Pons (tissue), 1 donor: ENCODE measurements around the gene BTLA.
"Not testable (repeated sequence)": the region's sequence is repeated elsewhere in the genome, so short reads cannot be mapped to it uniquely, and the experiment has no call there.

Source experiments
- DNase-seq: peaks from one replicate; pipeline ENCODE4 v3.0.0-alpha.2; 2016; ENCODE audit warnings: low spot score

The BTLA gene

DNA sequence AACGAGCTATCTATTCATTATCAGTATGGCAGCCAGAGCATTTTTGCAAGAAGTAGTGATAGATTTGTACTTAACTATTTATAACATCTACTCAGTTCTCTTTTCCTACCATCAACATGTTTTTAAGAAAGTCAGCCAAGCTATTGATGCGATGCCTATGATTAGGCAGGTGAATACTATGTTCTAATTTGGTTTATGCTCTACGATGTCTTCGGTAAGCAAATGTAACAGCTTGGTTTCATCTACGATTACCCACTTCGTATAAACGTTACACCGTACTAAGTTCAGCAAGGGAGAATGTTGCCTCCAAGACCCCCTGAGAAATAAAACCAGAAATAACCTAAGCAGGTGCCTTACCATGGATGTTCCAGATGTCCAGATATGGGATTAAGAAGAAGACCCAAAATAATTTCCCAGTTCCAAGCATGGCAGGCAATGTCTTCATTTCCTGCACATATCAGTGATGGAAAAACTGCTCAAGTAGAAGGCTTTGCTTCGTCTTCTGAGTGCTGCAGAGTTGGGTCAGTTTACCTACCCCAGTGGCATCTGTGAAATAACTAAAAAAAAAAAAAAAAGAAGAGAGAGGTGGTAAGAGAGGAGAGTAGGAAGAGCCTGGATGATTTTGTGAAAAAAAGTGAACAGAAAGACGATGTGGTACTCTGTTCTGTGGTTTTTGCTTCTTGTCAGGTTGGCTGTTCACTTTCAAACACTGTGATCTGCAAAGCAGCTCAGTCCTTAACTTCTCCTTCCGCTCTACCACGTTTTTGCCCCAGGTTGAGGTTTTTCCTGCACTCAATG is at the start of gene BTLA:
TSS of gene BTLA (minus strand) at position 559 of the 798 bp plus-strand sequence. CDS start at position 445, 114 bp downstream.
- DNase-seq, result no peak

DNA sequence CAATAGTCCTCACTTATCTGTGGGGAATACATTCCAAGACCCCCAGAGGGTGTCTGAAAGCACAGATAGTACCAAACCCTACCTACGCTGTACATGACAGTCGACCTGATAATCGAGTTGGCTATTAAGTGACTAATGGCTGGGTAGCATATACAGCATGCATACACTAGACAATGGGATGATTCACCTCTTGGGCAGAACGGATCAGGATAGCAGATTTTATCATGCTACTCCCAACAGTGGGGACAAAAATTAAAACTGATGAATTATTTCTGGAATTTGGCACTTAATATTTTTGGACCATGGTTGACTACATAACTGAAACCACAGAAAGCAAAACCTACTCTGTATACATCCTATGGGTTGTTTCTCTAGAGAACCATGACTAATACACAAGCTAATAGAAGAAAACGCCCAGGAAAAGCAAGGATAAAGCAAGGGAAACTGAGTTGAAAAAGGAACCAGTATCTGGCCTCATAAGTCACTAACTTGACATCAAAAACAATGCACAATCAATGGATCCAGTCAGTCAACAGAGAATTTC is 47.0 kb upstream of the BTLA start:
- DNase-seq, result no peak

DNA sequence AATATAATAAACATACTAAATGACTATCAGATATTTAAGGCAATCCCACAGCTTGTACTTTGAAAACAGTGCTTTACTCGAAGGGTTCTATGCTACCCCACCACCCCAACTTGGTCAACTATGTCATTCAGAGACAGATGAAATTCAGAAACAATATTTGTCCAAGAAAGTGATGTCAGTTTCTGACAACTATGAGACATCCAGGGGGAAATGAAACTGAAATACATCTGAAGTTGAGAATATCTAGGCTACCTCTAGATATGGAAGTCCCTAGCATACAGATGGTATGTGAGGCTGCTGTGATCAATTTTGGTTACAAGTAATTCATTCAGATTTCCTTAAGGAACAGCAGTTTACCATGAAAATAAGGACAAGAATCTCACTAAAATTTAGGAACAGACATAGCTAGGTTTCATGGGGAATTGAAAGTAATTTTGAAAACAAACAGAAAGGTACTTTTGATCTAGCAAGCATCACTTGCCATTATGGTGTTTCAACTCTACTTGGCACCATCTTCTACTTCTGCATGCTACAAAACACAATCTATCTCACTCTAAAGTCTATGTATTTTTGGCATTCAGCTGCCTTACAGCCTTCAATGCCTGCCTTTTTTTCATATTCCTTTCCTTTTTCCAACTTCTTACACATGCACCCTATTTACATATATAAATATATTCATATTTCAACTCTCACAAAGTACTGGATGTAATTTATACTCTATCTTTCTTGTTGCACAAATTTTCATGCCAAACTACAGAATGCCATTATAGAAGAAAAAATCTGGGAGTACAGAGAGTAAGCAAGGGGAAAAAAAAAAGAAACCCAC is 40.8 kb upstream of the BTLA start:
- DNase-seq, result no peak

- DNase-seq, result peak; percentile 45
Measured at GRCh38 chr3:112531358-112531781, 32.1 kb upstream of the BTLA start.

- DNase-seq, result no peak
Measured at GRCh38 chr3:112530573-112530972, 31.3 kb upstream of the BTLA start.

DNA sequence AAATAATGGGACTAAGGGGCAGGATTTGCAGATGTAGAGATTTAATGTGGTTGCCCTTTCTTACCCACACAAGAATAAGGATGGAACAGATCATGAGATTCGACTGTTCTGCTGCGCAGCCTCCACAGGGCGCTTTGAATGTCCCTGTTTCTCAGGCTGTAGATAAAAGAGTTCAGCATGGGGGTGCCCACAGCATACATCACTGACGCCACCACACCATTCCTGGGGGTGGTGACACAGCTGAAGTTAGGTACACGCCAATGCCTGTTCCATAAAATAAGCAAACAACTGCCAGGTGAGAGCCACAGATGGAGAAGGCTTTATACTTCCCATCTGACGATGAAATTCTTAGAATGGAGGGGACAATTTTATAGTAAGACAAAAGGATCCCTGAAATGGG is 24.9 kb upstream of the BTLA start:
- not testable (repeated sequence) for DNase-seq

DNA sequence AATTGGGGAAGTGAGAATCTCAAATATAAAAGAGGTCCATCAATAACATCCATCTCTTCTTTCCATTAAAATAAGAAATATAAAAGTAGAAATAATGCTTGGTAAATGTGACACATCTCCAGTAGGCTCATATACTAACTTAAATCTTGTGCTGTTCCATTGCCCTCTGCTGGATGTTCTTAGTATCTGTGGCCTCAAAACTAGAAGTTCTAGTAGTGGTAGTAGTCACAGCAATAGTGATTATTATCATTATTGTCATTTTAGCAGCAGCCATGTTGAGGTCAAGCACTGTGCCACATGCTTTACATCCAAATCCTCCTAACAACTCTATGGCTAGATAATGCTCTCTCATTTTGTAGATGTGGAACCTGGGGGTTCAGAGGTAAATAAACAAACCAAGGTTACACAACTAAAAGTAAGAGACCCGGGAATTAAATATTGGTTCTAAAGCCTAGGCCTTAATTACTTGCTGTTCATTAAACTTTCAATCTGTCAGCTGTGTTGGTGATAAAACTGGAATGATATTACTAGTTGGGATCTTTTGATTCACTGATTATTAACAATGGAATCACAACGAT is 20.2 kb upstream of the BTLA start:
- DNase-seq, result peak; percentile 89

DNA sequence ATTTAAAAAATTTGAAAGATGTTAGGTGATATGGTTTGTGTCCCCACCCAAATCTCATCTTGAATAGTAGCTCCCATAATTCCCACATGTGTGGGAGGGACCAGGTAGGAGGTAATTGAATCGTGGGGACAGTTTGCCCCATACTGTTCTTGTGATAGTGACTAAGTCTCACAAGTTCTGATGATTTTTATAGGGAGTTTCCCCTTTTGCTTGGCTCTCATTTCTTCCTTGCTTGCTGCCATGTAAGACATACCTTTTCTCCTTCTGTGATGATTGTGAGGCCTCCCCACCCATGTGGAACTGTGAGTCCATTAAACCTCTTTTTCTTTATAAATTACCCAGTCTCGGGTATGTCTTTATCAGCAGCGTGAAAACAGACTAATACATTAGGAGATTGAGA is 19.7 kb upstream of the BTLA start:
- DNase-seq, result not testable (repeated sequence)

GRCh38 chr3:112514527-112515128 is 15.4 kb upstream of the BTLA start:
- no peak for DNase-seq

DNA sequence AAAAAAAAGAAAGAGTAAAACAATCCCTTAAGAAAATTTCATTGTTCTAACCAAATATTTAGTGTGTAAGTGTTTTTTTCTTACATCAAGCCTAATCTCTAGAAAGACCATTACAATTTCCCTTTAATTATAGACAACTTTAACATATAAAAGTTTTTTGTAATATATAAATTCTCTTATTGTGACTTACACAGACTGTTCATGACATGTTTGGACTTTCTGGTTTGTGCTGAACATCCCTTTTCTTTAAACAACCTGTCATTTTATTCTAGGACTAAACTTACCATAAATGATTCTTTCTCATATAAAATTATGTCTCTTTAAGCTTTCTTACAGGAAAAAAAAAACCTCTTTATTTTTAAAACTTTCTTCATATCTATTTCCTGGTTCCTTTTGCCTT is 13.0 kb upstream of the BTLA start:
- DNase-seq, result no peak

DNA sequence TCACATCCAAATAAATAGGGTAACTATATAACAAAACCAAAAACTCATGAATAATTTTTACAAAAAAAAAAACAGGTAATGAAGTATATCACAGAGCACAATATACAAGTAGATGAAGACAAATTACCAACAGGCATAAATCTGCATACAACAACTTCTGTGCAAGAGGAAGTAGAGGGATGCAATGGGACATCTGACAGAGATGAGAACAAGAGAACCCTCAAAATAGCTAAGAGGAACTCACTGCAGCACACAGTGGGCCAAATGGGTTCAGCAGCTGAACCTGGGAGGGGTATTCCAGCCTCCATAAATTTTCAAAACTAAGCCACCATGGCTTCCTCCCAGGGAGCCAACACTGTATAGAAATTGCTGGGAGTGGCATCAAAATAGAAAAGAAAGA is 9.6 kb upstream of the BTLA start:
- DNase-seq, result no peak

GRCh38 chr3:112508261-112508660 is 9.0 kb upstream of the BTLA start:
- no peak for DNase-seq

DNA sequence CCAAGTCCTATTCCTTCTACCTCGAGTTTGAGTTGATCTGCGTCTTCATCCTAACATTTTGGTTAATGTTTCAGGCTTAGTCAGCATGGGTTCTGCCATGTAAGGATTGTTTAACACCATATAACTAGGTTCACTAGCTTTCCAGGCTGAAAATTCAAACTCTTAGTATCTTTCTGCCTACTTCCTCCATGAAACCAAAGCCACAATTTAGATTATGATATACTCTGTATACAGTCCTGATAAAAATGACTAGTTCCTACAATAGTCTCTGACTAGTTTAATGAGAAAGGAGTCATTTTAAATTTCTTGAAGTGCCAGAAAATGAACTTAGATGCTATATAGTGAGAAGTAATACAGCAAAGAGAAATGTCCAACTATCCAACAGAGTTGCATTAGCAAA is 6.6 kb upstream of the BTLA start:
- no peak for DNase-seq

DNA sequence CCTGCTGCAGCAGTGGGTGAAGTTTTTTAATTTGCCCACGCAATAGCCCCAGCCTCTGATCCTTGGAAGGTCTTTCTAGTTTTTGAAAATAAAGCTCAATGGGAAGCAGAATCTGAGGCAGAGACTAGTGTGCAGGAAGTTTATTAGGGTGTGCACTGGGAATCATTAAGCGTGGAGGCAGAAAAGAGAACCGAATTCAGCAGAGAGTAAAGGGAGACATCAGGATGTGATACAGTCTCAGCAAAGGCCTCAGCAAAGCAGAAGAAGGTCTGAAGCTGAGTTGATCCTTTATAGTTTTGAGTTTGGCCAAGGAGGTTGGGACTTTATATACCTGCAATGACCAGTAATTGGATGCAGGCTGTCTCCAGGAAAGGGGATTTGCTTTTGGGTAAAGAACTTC is 4.9 kb upstream of the BTLA start:
- DNase-seq, result no peak

- DNase-seq, result no peak
Measured at GRCh38 chr3:112503304-112503972, 4.2 kb upstream of the BTLA start.

GRCh38 chr3:112500621-112501020 is 1.3 kb upstream of the BTLA start:
- DNase-seq, result no peak

- DNase-seq, result no peak
Measured at GRCh38 chr3:112497897-112498548, 1.2 kb downstream of the BTLA start.

- DNase-seq, result no peak
Measured at GRCh38 chr3:112496366-112497067, 2.8 kb downstream of the BTLA start.

- DNase-seq, result not testable (repeated sequence)
Measured at GRCh38 chr3:112494448-112494767, 4.9 kb downstream of the BTLA start.

DNA sequence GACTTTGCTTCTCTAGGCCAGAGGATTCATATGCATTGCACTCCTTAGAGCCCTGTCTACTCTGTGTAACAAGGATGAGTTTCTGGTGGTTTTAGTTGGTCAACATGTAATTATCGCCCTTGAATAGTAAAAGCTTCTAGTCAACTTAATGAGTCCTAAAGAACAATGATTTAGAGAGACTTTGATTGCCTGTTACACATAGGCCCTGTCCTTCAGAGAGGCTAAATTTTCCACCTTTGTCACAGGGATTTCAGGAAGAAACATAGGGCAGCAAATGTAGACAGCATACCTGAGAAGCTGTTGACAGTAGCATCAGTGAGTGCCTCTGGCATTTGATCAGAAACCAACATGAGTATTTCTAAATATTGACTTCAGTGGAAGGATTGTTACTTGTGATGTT is 7.1 kb downstream of the BTLA start:
- no peak for DNase-seq

- no peak for DNase-seq
Measured at GRCh38 chr3:112491373-112491772, 7.9 kb downstream of the BTLA start.
